ENCODE measurements around the gene HMCES. TPM values are rescaled to one million over a fixed set of nuclear protein-coding genes. Genes with fewer than 3 reads are reported as not detected.

Gene HMCES
- total and polyA plus RNA-seq, 2 donors (not counting 1 experiment from before 2014, with no cell fraction given) = 22.5 to 35.6 TPM

DNA sequence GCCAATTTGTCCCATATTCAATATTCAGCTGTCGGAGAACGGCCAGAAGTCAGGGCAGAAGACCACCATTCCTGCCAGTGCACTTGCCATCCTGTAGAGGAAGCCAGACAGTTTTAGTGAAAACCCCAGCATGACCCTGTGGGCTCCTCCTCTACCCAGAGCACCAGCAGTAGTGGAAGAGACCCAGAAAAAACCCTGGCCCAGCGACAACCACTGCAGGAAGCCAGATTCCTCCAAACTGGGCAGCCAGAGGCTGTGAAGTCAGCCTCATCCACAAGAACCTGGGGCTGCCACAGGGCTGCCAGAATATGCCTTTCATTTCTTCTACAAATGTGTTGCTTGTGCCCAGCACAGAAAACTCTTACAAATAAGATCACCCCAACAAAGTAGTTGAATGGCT, 67.3 kb downstream of the HMCES start:
- no peak overlapping the region for H3K4me2 ChIP-seq (replicated peaks; ENCODE audit: low read depth, low read length, poor library complexity, severe bottlenecking)
- CTCF ChIA-PET = no interaction called here
- peaks cover 7% of the 10 kb centered on the region for H3K4me1 Mint-ChIP-seq

DNA sequence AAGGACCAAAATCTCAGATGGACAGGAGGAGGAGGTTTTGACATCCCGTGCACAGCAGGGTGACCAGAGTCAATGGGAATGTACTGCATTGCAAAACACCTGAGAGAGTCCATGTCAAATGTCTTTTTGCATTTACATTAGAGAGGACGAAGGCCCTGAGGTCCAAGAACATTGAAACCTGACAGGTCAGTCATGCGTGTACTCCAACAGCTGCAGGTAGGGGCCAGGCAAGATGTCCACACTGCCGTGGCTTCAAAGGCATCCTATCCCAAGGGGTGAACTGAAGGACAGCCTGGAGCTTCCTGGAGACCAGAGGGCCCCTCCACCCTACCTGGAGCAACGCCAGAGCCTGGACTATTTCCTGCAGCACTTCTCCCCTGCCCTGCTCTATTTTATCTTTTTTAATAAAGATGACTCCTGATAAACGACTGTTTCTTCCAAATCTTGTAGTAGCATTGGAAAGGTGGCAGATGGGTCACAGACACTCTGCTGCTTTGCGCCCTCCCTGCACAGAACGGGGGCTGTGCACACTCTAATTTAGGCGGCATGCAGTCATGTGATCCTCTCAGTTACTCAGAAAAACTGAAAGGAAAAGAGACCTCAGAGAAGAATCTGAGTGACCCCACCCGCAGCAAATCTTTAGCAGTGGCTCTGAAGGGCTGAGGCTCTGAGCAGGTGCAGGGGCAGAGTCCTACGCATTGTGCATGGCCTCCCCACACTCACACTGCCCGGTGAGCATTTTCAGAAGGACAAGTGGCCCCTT, 68.2 kb downstream of the HMCES start:
- Mint-ChIP-seq H3K27me3 (peaks cover 27% of the 10 kb centered on the region), H3K4me3 (no peak overlapping the region), H3K4me1 (peaks cover 7% of the 10 kb centered on the region), H3K27ac (no peak overlapping the region), H3K9me3 (ENCODE audit: insufficient read depth) (no peaks in the 10 kb centered on the region)
- Histone ChIP-seq H3K27me3 (replicated peaks in 1 of 4; ENCODE audit: control extremely low read depth in 1 of 4, control insufficient read depth in 3 of 4, insufficient read depth in 4 of 4, low read length in 3 of 4) (peaks cover 0 to 44% (median 12%) of the 10 kb centered on the region in 4 experiments), H3K36me3 (replicated peaks in 1 of 2; ENCODE audit: control extremely low read depth in 1 of 2, control insufficient read depth in 1 of 2, extremely low read depth in 1 of 2, insufficient read depth in 2 of 2, low read length in 1 of 2) (no peaks in the 10 kb centered on the region), H3K9ac (ENCODE audit: low read length) (no peak overlapping the region), H3K9me3 (ENCODE audit: control extremely low read depth in 1 of 3, control insufficient read depth in 2 of 3, insufficient read depth in 1 of 3, low read length in 2 of 3) (no peaks in the 10 kb centered on the region), H2AFZ (ENCODE audit: insufficient read depth, low read depth, low read length, poor library complexity, severe bottlenecking) (no peak overlapping the region), H3K27ac (ENCODE audit: low read length in 2 of 2) (no peak overlapping the region), H4K20me1 (ENCODE audit: control insufficient read depth, insufficient read depth, low read length, poor library complexity, severe bottlenecking) (no peaks in the 10 kb centered on the region), H3K4me1 (ENCODE audit: control insufficient read depth in 2 of 2, insufficient read depth in 2 of 2, low read length in 2 of 2) (peaks cover 12% of the 10 kb centered on the region in 2 donors), H3K79me2 (ENCODE audit: control insufficient read depth, insufficient read depth, low read length) (no peaks in the 10 kb centered on the region), H3K4me2 (replicated peaks; ENCODE audit: low read depth, low read length, poor library complexity, severe bottlenecking) (no peak overlapping the region), H3K4me3 (ENCODE audit: control extremely low read depth in 1 of 5, extremely low read depth in 1 of 5, insufficient read depth in 1 of 5, low read depth in 2 of 5, low read length in 4 of 5) (no peak overlapping the region)
- WGBS (ENCODE audit: insufficient coverage) = 50% methylated on average over 10 of the region's 12 CpGs
- ATAC-seq (ENCODE audit: low read depth) = no peak
- CTCF ChIA-PET = interaction anchor here (1.0 kb wide), 1 partner anchor 13 kb away, joined by 3 read pairs; no protein-coding TSS in a partner anchor
- intact Hi-C loops (cut with micrococcal nuclease) = no loop called here
- DNase-seq = no peak
- no peak for TF ChIP-seq EZH2 (IDR thresholded peaks at IDR 0.05; ENCODE audit: borderline replicate concordance, insufficient read depth, low read depth, low read length, poor library complexity, severe bottlenecking)
- TF ChIP-seq, protein P1, sequence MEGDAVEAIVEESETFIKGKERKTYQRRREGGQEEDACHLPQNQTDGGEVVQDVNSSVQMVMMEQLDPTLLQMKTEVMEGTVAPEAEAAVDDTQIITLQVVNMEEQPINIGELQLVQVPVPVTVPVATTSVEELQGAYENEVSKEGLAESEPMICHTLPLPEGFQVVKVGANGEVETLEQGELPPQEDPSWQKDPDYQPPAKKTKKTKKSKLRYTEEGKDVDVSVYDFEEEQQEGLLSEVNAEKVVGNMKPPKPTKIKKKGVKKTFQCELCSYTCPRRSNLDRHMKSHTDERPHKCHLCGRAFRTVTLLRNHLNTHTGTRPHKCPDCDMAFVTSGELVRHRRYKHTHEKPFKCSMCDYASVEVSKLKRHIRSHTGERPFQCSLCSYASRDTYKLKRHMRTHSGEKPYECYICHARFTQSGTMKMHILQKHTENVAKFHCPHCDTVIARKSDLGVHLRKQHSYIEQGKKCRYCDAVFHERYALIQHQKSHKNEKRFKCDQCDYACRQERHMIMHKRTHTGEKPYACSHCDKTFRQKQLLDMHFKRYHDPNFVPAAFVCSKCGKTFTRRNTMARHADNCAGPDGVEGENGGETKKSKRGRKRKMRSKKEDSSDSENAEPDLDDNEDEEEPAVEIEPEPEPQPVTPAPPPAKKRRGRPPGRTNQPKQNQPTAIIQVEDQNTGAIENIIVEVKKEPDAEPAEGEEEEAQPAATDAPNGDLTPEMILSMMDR (IDR thresholded peaks at IDR 0.05) = no peak
- POLR2A ChIA-PET = no interaction called here

More for the DNA sequence above, 67.3 kb downstream of the HMCES start:
- TF ChIP-seq EZH2 (IDR thresholded peaks at IDR 0.05; ENCODE audit: borderline replicate concordance, insufficient read depth, low read depth, low read length, poor library complexity, severe bottlenecking) = no peak
- TF ChIP-seq, protein P1 (IDR thresholded peaks at IDR 0.05) = no peak
- Histone ChIP-seq H3K27me3 (replicated peaks in 1 of 4; ENCODE audit: control extremely low read depth in 1 of 4, control insufficient read depth in 3 of 4, insufficient read depth in 4 of 4, low read length in 3 of 4) (peaks cover 0 to 44% (median 12%) of the 10 kb centered on the region in 4 experiments), H3K9ac (ENCODE audit: low read length) (no peak overlapping the region), H3K4me1 (ENCODE audit: control insufficient read depth in 2 of 2, insufficient read depth in 2 of 2, low read length in 2 of 2) (peaks cover 12% of the 10 kb centered on the region in 2 donors), H4K20me1 (ENCODE audit: control insufficient read depth, insufficient read depth, low read length, poor library complexity, severe bottlenecking) (no peaks in the 10 kb centered on the region), H3K27ac (ENCODE audit: low read length in 2 of 2) (no peak overlapping the region), H2AFZ (ENCODE audit: insufficient read depth, low read depth, low read length, poor library complexity, severe bottlenecking) (no peak overlapping the region), H3K4me3 (ENCODE audit: control extremely low read depth in 1 of 5, extremely low read depth in 1 of 5, insufficient read depth in 1 of 5, low read depth in 2 of 5, low read length in 4 of 5) (no peak overlapping the region), H3K9me3 (ENCODE audit: control extremely low read depth in 1 of 3, control insufficient read depth in 2 of 3, insufficient read depth in 1 of 3, low read length in 2 of 3) (no peaks in the 10 kb centered on the region), H3K36me3 (replicated peaks in 1 of 2; ENCODE audit: control extremely low read depth in 1 of 2, control insufficient read depth in 1 of 2, extremely low read depth in 1 of 2, insufficient read depth in 2 of 2, low read length in 1 of 2) (no peaks in the 10 kb centered on the region), H3K79me2 (ENCODE audit: control insufficient read depth, insufficient read depth, low read length) (no peaks in the 10 kb centered on the region)
- Mint-ChIP-seq H3K27me3 (peaks cover 27% of the 10 kb centered on the region), H3K27ac (no peak overlapping the region), H3K4me3 (no peak overlapping the region), H3K9me3 (ENCODE audit: insufficient read depth) (no peaks in the 10 kb centered on the region)
- ATAC-seq (ENCODE audit: low read depth) = no peak
- intact Hi-C loops (cut with micrococcal nuclease) = no loop called here
- 82% methylated on average over 3 of the region's 3 CpGs for WGBS (ENCODE audit: insufficient coverage)
- POLR2A ChIA-PET = no interaction called here
- DNase-seq = no peak

Data from B cell (primary cell).